GM12878 (cell line): ENCODE data around the gene RNF32. TPM values are rescaled to one million over a fixed set of nuclear protein-coding genes. Genes with fewer than 3 reads are reported as not detected.

Experiments
- ATAC-seq: fragments of 200-7000 bp; cut with Tn5 transposase; 3 replicates; pipeline ENCODE4 v1.9.1; 2020; ENCODE audit warnings: mild to moderate bottlenecking, moderate library complexity
- BruUV-seq: library from RNA; stranded (reverse); fragments of 400-500 nt; replicated peaks from 2 replicates; lab custom pipeline; 2021; lab: Mats Ljungman, UMichigan
- CTCF ChIA-PET: fragments of 300-600 bp; sonication (Branson Sonifier 250); formaldehyde crosslinking; extraction: SDS; loops from one replicate; lab custom pipeline; 2021; ENCODE audit warnings: inconsistent platforms; lab: Yijun Ruan, JAX
- POLR2A ChIA-PET: fragments of 350-600 bp; formaldehyde crosslinking; extraction: SDS; loops from one replicate; lab custom pipeline; 2021; ENCODE audit warnings: inconsistent platforms; lab: Charles Lee
- RAD21 ChIA-PET: fragments of 300-600 bp; sonication (Branson Sonifier 250); formaldehyde crosslinking; loops from one replicate; lab custom pipeline; 2023; ENCODE audit warnings: antibody characterized with exemption; ENCODE audit not compliant: unreplicated experiment; lab: Charles Lee
- SMC1A ChIA-PET: fragments of 300-600 bp; sonication (Branson Sonifier 250); formaldehyde crosslinking; loops from one replicate; lab custom pipeline; 2023; ENCODE audit not compliant: unreplicated experiment, uncharacterized antibody; lab: Charles Lee
- DNase-seq: peaks from one replicate; pipeline ENCODE4 v3.0.0-alpha.2; 2011; ENCODE audit warnings: low read depth, low spot score
- FAIRE-seq: peaks from 3 replicates; lab custom pipeline; 2011; peaks lifted over from hg19 to GRCh38; lab: Jason Lieb, UNC
- H2AFZ ChIP-seq: 2 replicates; pipeline ENCODE4 v1.6.0; 2011; ENCODE audit warnings: low read depth, low read length, control low read depth; ENCODE audit not compliant: control insufficient read depth
- H3K27ac ChIP-seq: 2 replicates; pipeline ENCODE4 v1.5.1; 2011; ENCODE audit warnings: control low read depth; ENCODE audit not compliant: control insufficient read depth, insufficient read depth
- H3K27me3 ChIP-seq, 2 experiments: replicated peaks in 1 of 2; 2 replicates each; pipeline versions ENCODE4 v1.6.0 to v1.6.1; 2011; ENCODE audit warnings: low read length in 1 of 2; ENCODE audit not compliant: control insufficient read depth in 2 of 2, insufficient read depth in 2 of 2
- H3K36me3 ChIP-seq, 2 experiments: 2 replicates each; pipeline ENCODE4 v1.5.1; 2011; ENCODE audit warnings: low read length in 1 of 2; ENCODE audit not compliant: control insufficient read depth in 2 of 2, insufficient read depth in 2 of 2
- H3K4me1 ChIP-seq: 2 replicates; pipeline ENCODE4 v1.6.1; 2011; ENCODE audit warnings: mild to moderate bottlenecking, low read length, moderate library complexity, mixed read lengths; ENCODE audit not compliant: control insufficient read depth, insufficient read depth
- H3K4me2 ChIP-seq: 2 replicates; pipeline ENCODE4 v1.6.0; 2011; ENCODE audit warnings: control low read depth; ENCODE audit not compliant: control insufficient read depth, insufficient read depth
- H3K4me3 ChIP-seq: fragments of 200-600 bp; sonication (generic); 2 replicates; pipeline ENCODE4 v1.5.1; 2016
- H3K79me2 ChIP-seq: 2 replicates; pipeline ENCODE4 v1.6.0; 2011; ENCODE audit warnings: low read length; ENCODE audit not compliant: control insufficient read depth, insufficient read depth
- H3K9ac ChIP-seq: 2 replicates; pipeline ENCODE4 v1.8.0; 2011; ENCODE audit warnings: low read length, control low read depth, mixed read lengths; ENCODE audit not compliant: control insufficient read depth, insufficient read depth
- H3K9me3 ChIP-seq: replicated peaks from 3 replicates; pipeline ENCODE4 v1.5.1; 2011; ENCODE audit warnings: mild to moderate bottlenecking, low read length; ENCODE audit not compliant: control insufficient read depth, insufficient read depth
- H4K20me1 ChIP-seq: 2 replicates; pipeline ENCODE4 v1.6.0; 2011; ENCODE audit not compliant: control insufficient read depth, insufficient read depth
- ASH2L ChIP-seq: fragments of 300-600, 200-600 bp; sonication (generic); IDR thresholded peaks from 2 replicates; pipeline ENCODE4 v1.6.1; 2017; ENCODE audit warnings: low read depth, mild to moderate bottlenecking, borderline replicate concordance
- CBFB ChIP-seq: IDR thresholded peaks from 2 replicates; pipeline ENCODE4 v1.6.1; 2016; ENCODE audit warnings: antibody characterized with exemption, low read depth
- DPF2 ChIP-seq: fragments of 450-650 bp; IDR thresholded peaks from 2 replicates; pipeline ENCODE4 v1.6.1; 2017; ENCODE audit warnings: mild to moderate bottlenecking
- IRF5 ChIP-seq: fragments of 450-650 bp; IDR thresholded peaks from 2 replicates; pipeline ENCODE4 v1.6.1; 2017; ENCODE audit warnings: borderline replicate concordance
- MEF2B ChIP-seq: fragments of 450-650 bp; IDR thresholded peaks from 2 replicates; pipeline ENCODE4 v1.6.1; 2018; ENCODE audit warnings: mild to moderate bottlenecking, moderate library complexity; ENCODE audit not compliant: partially characterized antibody, poor library complexity, severe bottlenecking
- MTA2 ChIP-seq: fragments of 450-650 bp; IDR thresholded peaks from 2 replicates; pipeline ENCODE4 v1.6.1; 2016; ENCODE audit warnings: low read depth, mild to moderate bottlenecking, moderate library complexity
- NR2C1 ChIP-seq: fragments of 450-650 bp; IDR thresholded peaks from 2 replicates; pipeline ENCODE4 v1.6.1; 2017; ENCODE audit warnings: antibody characterized with exemption, mild to moderate bottlenecking, moderate library complexity
- RBBP5 ChIP-seq: fragments of 200-600 bp; sonication (generic); conservative IDR thresholded peaks from 2 replicates; pipeline ENCODE4 v1.6.1; 2016
- RELA ChIP-seq: fragments of 450-650 bp; IDR thresholded peaks from 2 replicates; pipeline ENCODE4 v1.8.0; 2014; ENCODE audit warnings: borderline replicate concordance; ENCODE audit not compliant: partially characterized antibody
- SIX5 ChIP-seq: IDR thresholded peaks from 2 replicates; pipeline ENCODE4 v1.6.1; 2011; ENCODE audit warnings: mild to moderate bottlenecking, low read depth, low read length, moderate library complexity; ENCODE audit not compliant: severe bottlenecking
- USF1 ChIP-seq: IDR thresholded peaks from 2 replicates; pipeline ENCODE4 v1.6.1; 2011; ENCODE audit warnings: borderline replicate concordance, low read depth, mild to moderate bottlenecking, moderate library complexity, mixed read lengths, low read length; ENCODE audit not compliant: insufficient read depth; ENCODE audit errors: extremely low read length
- ZZZ3 ChIP-seq: IDR thresholded peaks from 2 replicates; pipeline ENCODE4 v1.6.1; 2011; ENCODE audit warnings: low read depth; ENCODE audit not compliant: control insufficient read depth, insufficient read length
- WGBS: methylation state at CpG from one replicate; pipeline ENCODE4 v1.1.6; 2016; ENCODE audit warnings: low lambda C conversion rate; ENCODE audit not compliant: insufficient replicate concordance, insufficient coverage; ENCODE audit errors: missing lambda C conversion rate; 5-methylcytosine and 5-hydroxymethylcytosine counted together
- in situ Hi-C: fragments of 300-500 bp; cut with MboI; formaldehyde crosslinking; loops from 9 replicates; pipeline ENCODE4 v1.14.3; 2018; ENCODE audit warnings: mixed read lengths
- intact Hi-C: fragments of 100-400 bp; cut with micrococcal nuclease; formaldehyde crosslinking; loops from one replicate; pipeline ENCODE4 v1.14.2; 2022; ENCODE audit not compliant: unreplicated experiment
- polyA plus RNA-seq, 11 experiments: library from polyadenylated mRNA; depleted of rRNA in 4 of 11; unstranded in 6 of 11; stranded (reverse) in 5 of 11; fragments of >200 nt; fragmentation: Nextera tagmentation in 4 of 11; fragmentation: Illumina TruSeq in 1 of 11; extraction: Ambion mirVana in 4 of 11; extraction: Trizol in 1 of 11; gene quantifications; 1 replicate in 1 of 11; 2 replicates in 10 of 11; pipeline versions ENCODE4 v1.2.1 to v1.2.3, GENCODE V29; 2011 to 2016; ENCODE audit warnings: inconsistent platforms in 2 of 11, missing spikeins in 2 of 11, low read depth in 1 of 11
- total RNA-seq, 4 experiments: library from RNA; depleted of rRNA in 3 of 4; stranded (reverse); fragments of >200 nt in 3 of 4; fragmentation: Illumina TruSeq in 1 of 4; extraction: Trizol in 1 of 4; gene quantifications; 2 replicates each; pipeline versions ENCODE4 v1.2.1 to v1.2.3, GENCODE V29; 2013 to 2021
- TF ChIP-seq, protein P1 (sequence below): fragments of 450-650 bp; IDR thresholded peaks from 2 replicates; pipeline ENCODE4 v1.6.1; 2017; ENCODE audit warnings: mild to moderate bottlenecking, moderate library complexity
- TF ChIP-seq, protein P2 (sequence below): IDR thresholded peaks from 2 replicates; pipeline ENCODE4 v1.6.1; 2011; ENCODE audit warnings: borderline replicate concordance, low read depth, mild to moderate bottlenecking, moderate library complexity, low read length; ENCODE audit not compliant: insufficient read depth, poor library complexity, severe bottlenecking

The RNF32 gene
- total and polyA plus RNA-seq, 10 of the 15 experiments (the other 5 are each of a cell fraction or from before 2014, with no cell fraction given): 2.5 to 7.2 (median 3.7) TPM

- Histone ChIP-seq H3K9ac (no peak overlapping the region), H3K4me1 (no peaks in the 10 kb centered on the region), H3K79me2 (no peaks in the 10 kb centered on the region), H2AFZ (no peak overlapping the region), H4K20me1 (no peaks in the 10 kb centered on the region), H3K9me3 (no peaks in the 10 kb centered on the region), H3K4me3 (no peak overlapping the region), H3K27me3 (no peaks in the 10 kb centered on the region), H3K36me3 (peaks cover 0 to 5% of the 10 kb centered on the region in 2 experiments; a peak in 1 of 4 replicates), H3K4me2 (no peak overlapping the region), H3K27ac (no peak overlapping the region)
- intact Hi-C loops: no loop called here
- BruUV-seq: no TSS peak
- in situ Hi-C loops: no loop called here
- SMC1A ChIA-PET: no interaction called here
- POLR2A ChIA-PET: no interaction called here
- FAIRE-seq (no peak), DNase-seq (no peak), ATAC-seq (no peak)
- RAD21 ChIA-PET: no interaction called here
- 89% methylated on average over 10 of the region's 10 CpGs for WGBS
- CTCF ChIA-PET: no interaction called here
- TF ChIP-seq, protein P1, sequence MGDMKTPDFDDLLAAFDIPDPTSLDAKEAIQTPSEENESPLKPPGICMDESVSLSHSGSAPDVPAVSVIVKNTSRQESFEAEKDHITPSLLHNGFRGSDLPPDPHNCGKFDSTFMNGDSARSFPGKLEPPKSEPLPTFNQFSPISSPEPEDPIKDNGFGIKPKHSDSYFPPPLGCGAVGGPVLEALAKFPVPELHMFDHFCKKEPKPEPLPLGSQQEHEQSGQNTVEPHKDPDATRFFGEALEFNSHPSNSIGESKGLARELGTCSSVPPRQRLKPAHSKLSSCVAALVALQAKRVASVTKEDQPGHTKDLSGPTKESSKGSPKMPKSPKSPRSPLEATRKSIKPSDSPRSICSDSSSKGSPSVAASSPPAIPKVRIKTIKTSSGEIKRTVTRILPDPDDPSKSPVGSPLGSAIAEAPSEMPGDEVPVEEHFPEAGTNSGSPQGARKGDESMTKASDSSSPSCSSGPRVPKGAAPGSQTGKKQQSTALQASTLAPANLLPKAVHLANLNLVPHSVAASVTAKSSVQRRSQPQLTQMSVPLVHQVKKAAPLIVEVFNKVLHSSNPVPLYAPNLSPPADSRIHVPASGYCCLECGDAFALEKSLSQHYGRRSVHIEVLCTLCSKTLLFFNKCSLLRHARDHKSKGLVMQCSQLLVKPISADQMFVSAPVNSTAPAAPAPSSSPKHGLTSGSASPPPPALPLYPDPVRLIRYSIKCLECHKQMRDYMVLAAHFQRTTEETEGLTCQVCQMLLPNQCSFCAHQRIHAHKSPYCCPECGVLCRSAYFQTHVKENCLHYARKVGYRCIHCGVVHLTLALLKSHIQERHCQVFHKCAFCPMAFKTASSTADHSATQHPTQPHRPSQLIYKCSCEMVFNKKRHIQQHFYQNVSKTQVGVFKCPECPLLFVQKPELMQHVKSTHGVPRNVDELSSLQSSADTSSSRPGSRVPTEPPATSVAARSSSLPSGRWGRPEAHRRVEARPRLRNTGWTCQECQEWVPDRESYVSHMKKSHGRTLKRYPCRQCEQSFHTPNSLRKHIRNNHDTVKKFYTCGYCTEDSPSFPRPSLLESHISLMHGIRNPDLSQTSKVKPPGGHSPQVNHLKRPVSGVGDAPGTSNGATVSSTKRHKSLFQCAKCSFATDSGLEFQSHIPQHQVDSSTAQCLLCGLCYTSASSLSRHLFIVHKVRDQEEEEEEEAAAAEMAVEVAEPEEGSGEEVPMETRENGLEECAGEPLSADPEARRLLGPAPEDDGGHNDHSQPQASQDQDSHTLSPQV: no peak
- no peak for TF ChIP-seq MEF2B
- no peak for TF ChIP-seq NR2C1
- TF ChIP-seq ASH2L: no peak
- TF ChIP-seq, protein P2, sequence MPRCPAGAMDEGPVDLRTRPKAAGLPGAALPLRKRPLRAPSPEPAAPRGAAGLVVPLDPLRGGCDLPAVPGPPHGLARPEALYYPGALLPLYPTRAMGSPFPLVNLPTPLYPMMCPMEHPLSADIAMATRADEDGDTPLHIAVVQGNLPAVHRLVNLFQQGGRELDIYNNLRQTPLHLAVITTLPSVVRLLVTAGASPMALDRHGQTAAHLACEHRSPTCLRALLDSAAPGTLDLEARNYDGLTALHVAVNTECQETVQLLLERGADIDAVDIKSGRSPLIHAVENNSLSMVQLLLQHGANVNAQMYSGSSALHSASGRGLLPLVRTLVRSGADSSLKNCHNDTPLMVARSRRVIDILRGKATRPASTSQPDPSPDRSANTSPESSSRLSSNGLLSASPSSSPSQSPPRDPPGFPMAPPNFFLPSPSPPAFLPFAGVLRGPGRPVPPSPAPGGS: no peak
- TF ChIP-seq RELA: no peak
- TF ChIP-seq IRF5: no peak
- no peak for TF ChIP-seq DPF2
- no peak for TF ChIP-seq CBFB
- no peak for TF ChIP-seq SIX5
- TF ChIP-seq RBBP5: no peak
- TF ChIP-seq ZZZ3: no peak
- TF ChIP-seq USF1: no peak
- TF ChIP-seq MTA2: no peak
Measured at GRCh38 chr7:156684251-156684650, 43.7 kb downstream of the RNF32 start.
